Sigmoid colon (tissue), 7 donors: Measurements from ENCODE around the gene ICE2. TPM values are rescaled to one million over a fixed set of nuclear protein-coding genes. Genes with fewer than 3 reads are reported as not detected.

Experiments
- DNase-seq: peaks from one replicate; pipeline ENCODE4 v3.0.0-alpha.2; 2019
- H3K27ac ChIP-seq, 4 donors: fragments of 200-600 bp; sonication (generic); one replicate each; pipeline ENCODE4 v1.5.1; 2016 to 2019; ENCODE audit warnings: mild to moderate bottlenecking in 1 of 4
- H3K27me3 ChIP-seq, 3 donors: fragments of 200-600 bp; sonication (generic); one replicate each; pipeline ENCODE4 v1.5.1; 2019; ENCODE audit warnings: mild to moderate bottlenecking in 1 of 3
- H3K36me3 ChIP-seq, 4 donors: fragments of 200-600 bp; sonication (generic); one replicate each; pipeline ENCODE4 v1.5.1; 2016 to 2019
- H3K4me1 ChIP-seq, 4 donors: fragments of 200-600 bp; sonication (generic); one replicate each; pipeline ENCODE4 v1.5.1; 2017 to 2019
- H3K4me3 ChIP-seq, 4 donors: fragments of 200-600 bp; sonication (generic); one replicate each; pipeline ENCODE4 v1.5.1; 2017 to 2019; ENCODE audit warnings: mild to moderate bottlenecking in 2 of 4, moderate library complexity in 1 of 4
- H3K9me3 ChIP-seq, 4 donors: fragments of 200-600 bp in 3 of 4; sonication (generic) in 3 of 4; one replicate each; pipeline versions ENCODE4 v1.5.1 to v1.6.1; 2013 to 2019
- EP300 ChIP-seq, 4 donors: sonication (generic); formaldehyde crosslinking; IDR thresholded peaks; one replicate each; pipeline ENCODE4 v1.6.1; 2017; ENCODE audit warnings: antibody characterized with exemption in 4 of 4
- POLR2A ChIP-seq, 2 donors: fragments of 450-650 bp; IDR thresholded peaks; one replicate each; pipeline ENCODE4 v1.6.1; 2016; ENCODE audit warnings: antibody characterized with exemption in 2 of 2, mild to moderate bottlenecking in 2 of 2, moderate library complexity in 2 of 2
- POLR2AphosphoS5 ChIP-seq, 4 donors: sonication (generic); formaldehyde crosslinking; IDR thresholded peaks; one replicate each; pipeline ENCODE4 v1.6.1; 2017; ENCODE audit warnings: antibody characterized with exemption in 4 of 4
- whole genome bisulfite sequencing, 2 donors: extraction: QIAGEN DNeasy Blood & Tissue Kit; methylation state at CpG; one replicate each; pipeline ENCODE4 v1.1.7; 2013; 5-methylcytosine and 5-hydroxymethylcytosine counted together
- intact Hi-C: fragments of 100-400 bp; cut with DNase I; formaldehyde crosslinking; loops from one replicate; pipeline ENCODE4 v1.15.1; 2023
- polyA plus RNA-seq, 3 donors: library from polyadenylated mRNA; stranded (reverse); fragments of 200-250 nt; gene quantifications; one replicate each; pipeline ENCODE4 v1.2.3, GENCODE V29; 2013
- total RNA-seq, 4 donors: library from RNA; depleted of rRNA; stranded (reverse); fragments of >200 nt; gene quantifications; one replicate each; pipeline ENCODE4 v1.1.0, GENCODE V29; 2016
- TF ChIP-seq, protein P1 (sequence below), 4 experiments: fragments of 450-650 bp in 3 of 4; fragments of 200-600 bp in 1 of 4; IDR thresholded peaks; one replicate each; pipeline ENCODE4 v1.5.1; 2016 to 2019; ENCODE audit warnings: antibody characterized with exemption in 4 of 4, mild to moderate bottlenecking in 3 of 4, moderate library complexity in 2 of 4
- donor health status: healthy with polysubstance abuse.
- donor health status: Bipolar disorder and iron deficiency.
- donor health status: healthy.

Gene ICE2
- total and polyA plus RNA-seq, 7 donors: 4.6 to 40.3 (median 30.0) TPM

- Histone ChIP-seq H3K36me3 (peaks cover 0 to 14% (median 5%) of the 10 kb centered on the region in 4 donors), H3K27ac (no peak overlapping the region), H3K4me1 (peaks cover 0 to 28% (median 22%) of the 10 kb centered on the region in 4 donors), H3K27me3 (no peaks in the 10 kb centered on the region), H3K9me3 (no peaks in the 10 kb centered on the region), H3K4me3 (no peak overlapping the region)
- TF ChIP-seq, protein P1, sequence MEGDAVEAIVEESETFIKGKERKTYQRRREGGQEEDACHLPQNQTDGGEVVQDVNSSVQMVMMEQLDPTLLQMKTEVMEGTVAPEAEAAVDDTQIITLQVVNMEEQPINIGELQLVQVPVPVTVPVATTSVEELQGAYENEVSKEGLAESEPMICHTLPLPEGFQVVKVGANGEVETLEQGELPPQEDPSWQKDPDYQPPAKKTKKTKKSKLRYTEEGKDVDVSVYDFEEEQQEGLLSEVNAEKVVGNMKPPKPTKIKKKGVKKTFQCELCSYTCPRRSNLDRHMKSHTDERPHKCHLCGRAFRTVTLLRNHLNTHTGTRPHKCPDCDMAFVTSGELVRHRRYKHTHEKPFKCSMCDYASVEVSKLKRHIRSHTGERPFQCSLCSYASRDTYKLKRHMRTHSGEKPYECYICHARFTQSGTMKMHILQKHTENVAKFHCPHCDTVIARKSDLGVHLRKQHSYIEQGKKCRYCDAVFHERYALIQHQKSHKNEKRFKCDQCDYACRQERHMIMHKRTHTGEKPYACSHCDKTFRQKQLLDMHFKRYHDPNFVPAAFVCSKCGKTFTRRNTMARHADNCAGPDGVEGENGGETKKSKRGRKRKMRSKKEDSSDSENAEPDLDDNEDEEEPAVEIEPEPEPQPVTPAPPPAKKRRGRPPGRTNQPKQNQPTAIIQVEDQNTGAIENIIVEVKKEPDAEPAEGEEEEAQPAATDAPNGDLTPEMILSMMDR (IDR thresholded peaks at IDR 0.05): no peak
- TF ChIP-seq POLR2A (IDR thresholded peaks at IDR 0.05) (no peak), POLR2AphosphoS5 (IDR thresholded peaks at IDR 0.05) (no peak), EP300 (IDR thresholded peaks at IDR 0.05) (no peak)
- no peak for DNase-seq
- 87 to 89% methylated on average over 3 of the region's 3 CpGs for WGBS, 2 donors
- intact Hi-C loops: no loop called here
Measured at GRCh38 chr15:60384526-60385126, 94.3 kb downstream of the ICE2 start.

DNA sequence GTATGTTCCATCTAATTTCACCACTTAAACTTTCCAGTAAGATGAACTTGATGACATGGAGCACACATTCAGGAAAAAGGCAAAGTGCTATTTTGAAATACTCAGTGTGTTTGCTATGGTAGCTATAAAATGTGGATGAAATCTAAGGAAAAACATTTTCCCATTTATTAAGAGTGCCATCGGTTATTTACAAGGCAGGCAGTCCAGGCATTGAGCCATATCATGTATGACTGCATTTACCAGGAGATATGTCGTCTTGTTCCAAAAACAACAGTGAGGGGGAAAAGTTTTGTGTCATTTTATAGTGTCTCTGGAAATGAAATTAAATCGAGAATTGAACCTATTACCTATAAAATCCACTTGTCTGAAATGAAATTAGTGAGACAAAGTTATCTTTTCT lies 94.9 kb downstream of the ICE2 start:
- no peak for DNase-seq
- 83 to 84% methylated on average over 3 of the region's 3 CpGs for WGBS, 2 donors
- peaks cover 0 to 14% (median 5%) of the 10 kb centered on the region in 4 donors for H3K36me3 ChIP-seq
- TF ChIP-seq EP300 (IDR thresholded peaks at IDR 0.05) (no peak), POLR2AphosphoS5 (IDR thresholded peaks at IDR 0.05) (no peak), POLR2A (IDR thresholded peaks at IDR 0.05) (no peak)
- TF ChIP-seq, protein P1 (IDR thresholded peaks at IDR 0.05): no peak
- H3K27ac ChIP-seq: no peak overlapping the region
- peaks cover 0 to 28% (median 22%) of the 10 kb centered on the region in 4 donors for H3K4me1 ChIP-seq
- H3K27me3 ChIP-seq: no peaks in the 10 kb centered on the region
- no peak overlapping the region for H3K4me3 ChIP-seq
- H3K9me3 ChIP-seq: no peaks in the 10 kb centered on the region
- intact Hi-C loops: no loop called here

- no peak overlapping the region for H3K27ac ChIP-seq
- H3K36me3 ChIP-seq: peaks cover 0 to 14% (median 5%) of the 10 kb centered on the region in 4 donors
- WGBS, 2 donors: 89 to 96% methylated on average over 8 of the region's 8 CpGs
- H3K27me3 ChIP-seq: no peaks in the 10 kb centered on the region
- H3K9me3 ChIP-seq: no peaks in the 10 kb centered on the region
- H3K4me1 ChIP-seq: peaks cover 0 to 28% (median 21%) of the 10 kb centered on the region in 4 donors
- intact Hi-C loops: no loop called here
- TF ChIP-seq, protein P1 (IDR thresholded peaks at IDR 0.05): no peak
- TF ChIP-seq POLR2A (IDR thresholded peaks at IDR 0.05) (no peak), EP300 (IDR thresholded peaks at IDR 0.05) (no peak), POLR2AphosphoS5 (IDR thresholded peaks at IDR 0.05) (no peak)
- H3K4me3 ChIP-seq: no peak overlapping the region
- DNase-seq: no peak
Measured at GRCh38 chr15:60382773-60383674, 95.9 kb downstream of the ICE2 start.

GRCh38 chr15:60381148-60381788 lies 97.7 kb downstream of the ICE2 start:
- peaks cover 0 to 20% (median 11%) of the 10 kb centered on the region in 4 donors for H3K36me3 ChIP-seq
- no peaks in the 10 kb centered on the region for H3K27me3 ChIP-seq
- TF ChIP-seq POLR2AphosphoS5 (IDR thresholded peaks at IDR 0.05) (no peak), POLR2A (IDR thresholded peaks at IDR 0.05) (no peak), EP300 (IDR thresholded peaks at IDR 0.05) (no peak)
- TF ChIP-seq, protein P1 (IDR thresholded peaks at IDR 0.05): no peak
- peaks cover 0 to 26% (median 21%) of the 10 kb centered on the region in 4 donors for H3K4me1 ChIP-seq
- no peak for DNase-seq
- no peak overlapping the region for H3K27ac ChIP-seq
- 91 to 92% methylated on average over 8 of the region's 8 CpGs for WGBS, 2 donors
- H3K9me3 ChIP-seq: no peaks in the 10 kb centered on the region
- intact Hi-C loops: no loop called here
- H3K4me3 ChIP-seq: no peak overlapping the region
